DMS153 treated with DMSO at 0.1 percent for 48 hours (cell line): ENCODE results near the gene PFAS.

Experiments
- DNase-seq: peaks from one replicate; lab custom pipeline; 2025; ENCODE audit not compliant: unreplicated experiment; lab: John Stamatoyannopoulos, UW

The PFAS gene

GRCh38 chr17:8294814-8295316 lies 45.8 kb downstream of the PFAS start:
- DNase-seq: no peak

GRCh38 chr17:8300226-8300625 lies 51.1 kb downstream of the PFAS start:
- DNase-seq: no peak

DNA sequence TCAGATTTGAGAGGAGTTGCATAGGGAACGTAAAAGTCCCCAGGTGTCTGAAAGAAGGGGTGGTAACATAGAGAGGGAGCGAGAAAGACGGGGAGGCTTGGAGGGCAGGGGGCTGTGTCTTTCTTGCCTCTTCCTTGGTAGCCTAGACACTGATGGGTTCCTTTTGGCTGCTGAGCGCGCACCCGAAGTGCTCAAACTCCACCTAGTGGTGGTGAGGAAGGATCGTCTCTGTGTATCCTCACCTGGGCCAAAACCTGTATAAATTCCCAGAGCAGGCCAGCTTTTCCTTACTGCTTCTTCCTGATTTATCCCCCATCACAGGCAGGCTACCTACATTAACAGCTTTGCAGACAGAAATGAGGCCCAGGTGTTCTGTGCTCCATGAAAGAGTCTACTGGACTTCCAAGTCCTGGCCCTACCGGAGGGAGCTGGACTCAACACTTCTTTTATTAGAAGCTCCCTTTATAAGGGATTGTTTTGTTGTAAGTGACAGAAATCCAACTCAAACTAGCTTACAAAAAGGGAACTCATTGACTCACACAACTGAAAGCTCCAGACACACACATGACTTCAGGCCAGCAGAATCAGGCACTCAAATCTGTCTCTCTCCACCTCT lies 51.6 kb downstream of the PFAS start:
- DNase-seq: peak; percentile 7

DNA sequence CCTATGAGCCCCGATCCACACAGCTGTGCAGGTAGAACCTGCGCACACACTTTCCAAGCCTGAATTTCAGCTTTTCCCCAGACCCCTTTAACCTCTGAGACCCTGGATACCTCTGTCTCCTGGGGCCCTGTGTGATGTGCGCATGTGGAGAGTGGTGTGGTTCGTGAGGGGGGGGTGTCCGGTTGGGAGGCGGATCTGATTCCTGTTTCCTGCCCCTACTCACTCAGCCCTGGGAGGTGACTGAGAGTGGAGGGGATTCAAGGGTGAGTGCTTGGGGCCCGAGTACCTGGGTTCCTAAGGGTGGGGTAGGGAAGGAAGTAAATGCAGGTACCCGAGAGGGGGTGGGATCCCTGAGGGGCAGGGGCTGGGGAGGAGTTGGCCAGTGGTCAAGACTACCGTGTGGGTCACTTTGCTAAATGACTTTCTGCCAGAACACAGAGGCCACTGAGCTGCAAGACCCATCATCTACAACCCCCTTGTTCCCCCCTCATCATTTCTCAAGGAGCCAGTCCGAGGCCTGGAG lies 61.6 kb downstream of the PFAS start:
- DNase-seq: no peak

- no peak for DNase-seq
Observed at GRCh38 chr17:8311131-8311790, 62.2 kb downstream of the PFAS start.

DNA sequence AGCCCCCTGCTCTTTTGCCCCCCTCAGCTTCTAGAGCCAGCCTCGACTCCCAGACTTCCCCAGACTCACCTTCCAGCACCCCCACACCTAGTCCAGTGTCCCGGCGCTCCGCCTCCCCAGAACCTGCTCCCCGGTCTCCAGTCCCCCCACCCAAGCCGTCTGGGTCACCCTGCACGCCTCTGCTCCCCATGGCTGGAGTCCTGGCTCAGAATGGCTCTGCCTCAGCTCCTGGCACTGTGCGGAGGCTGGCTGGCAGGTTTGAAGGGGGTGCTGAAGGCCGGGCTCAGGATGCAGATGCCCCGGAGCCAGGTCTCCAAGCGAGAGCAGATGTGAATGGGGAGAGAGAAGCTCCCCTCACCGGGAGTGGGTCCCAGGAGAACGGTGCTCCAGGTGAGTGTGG lies 63.2 kb downstream of the PFAS start:
- no peak for DNase-seq

- DNase-seq: no peak
Observed at GRCh38 chr17:8312726-8313600, 63.9 kb downstream of the PFAS start.

GRCh38 chr17:8314797-8315763 lies 66.0 kb downstream of the PFAS start:
- no peak for DNase-seq

DNA sequence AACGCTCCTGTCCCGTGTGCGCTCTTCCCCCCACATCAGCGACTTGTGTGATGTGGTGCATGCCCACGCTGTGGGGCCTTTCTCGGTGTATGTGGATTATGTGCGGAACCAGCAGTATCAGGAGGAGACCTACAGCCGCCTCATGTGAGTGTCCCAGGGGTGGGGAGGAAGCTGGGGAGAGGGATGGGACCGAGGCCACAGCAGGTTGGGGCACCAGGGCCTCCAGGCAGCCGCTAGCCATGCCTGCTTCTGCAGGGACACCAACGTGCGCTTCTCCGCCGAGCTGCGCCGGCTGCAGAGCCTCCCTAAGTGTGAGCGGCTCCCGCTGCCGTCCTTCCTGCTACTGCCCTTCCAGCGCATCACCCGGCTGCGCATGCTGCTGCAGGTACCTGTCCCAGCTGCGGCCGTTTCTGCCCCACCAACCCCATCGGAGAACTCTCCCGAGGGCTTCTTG lies 66.7 kb downstream of the PFAS start:
- no peak for DNase-seq

DNA sequence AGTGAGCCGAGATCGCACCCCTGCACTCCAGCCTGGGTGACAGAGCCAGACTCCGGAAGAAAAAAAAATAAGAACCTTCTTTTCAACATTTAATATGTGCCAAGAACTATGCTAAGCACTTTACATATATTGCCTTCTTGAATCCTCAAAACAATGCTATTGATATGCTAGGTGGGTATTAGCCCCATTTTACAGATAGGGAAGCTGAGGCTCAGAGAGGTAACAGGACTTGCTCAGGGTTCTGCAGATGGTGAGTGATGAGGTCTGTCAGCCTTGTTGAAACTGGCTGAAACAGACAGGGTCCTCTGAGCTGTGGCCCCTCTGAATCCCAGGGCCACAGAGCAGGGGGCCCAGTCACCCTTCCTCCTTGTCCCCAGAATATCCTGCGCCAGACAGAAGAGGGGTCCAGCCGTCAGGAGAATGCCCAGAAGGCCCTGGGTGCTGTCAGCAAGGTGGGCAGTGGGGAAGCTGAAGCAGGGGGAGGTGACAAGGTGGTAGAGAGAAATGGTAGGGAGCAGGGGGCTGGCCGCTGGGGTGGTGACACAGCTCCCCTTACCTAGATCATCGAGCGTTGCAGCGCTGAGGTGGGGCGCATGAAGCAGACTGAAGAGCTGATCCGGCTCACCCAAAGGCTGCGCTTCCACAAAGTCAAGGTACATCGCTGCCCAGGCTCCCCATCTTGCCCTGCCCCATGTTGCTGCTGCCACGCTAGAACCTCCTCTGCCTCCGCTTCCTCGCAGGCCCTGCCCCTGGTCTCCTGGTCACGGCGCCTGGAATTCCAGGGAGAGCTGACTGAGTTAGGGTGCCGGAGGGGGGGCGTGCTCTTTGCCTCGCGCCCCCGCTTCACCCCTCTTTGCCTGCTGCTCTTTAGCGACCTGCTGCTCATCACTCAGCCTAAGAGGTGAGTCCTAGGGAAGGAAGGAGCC lies 69.2 kb downstream of the PFAS start:
- no peak for DNase-seq
